ENCODE measurements around the gene CREB3L4.

Gene CREB3L4

GRCh38 chr1:153967107-153967999 is at the start of gene CREB3L4:
Gene CREB3L4 (plus strand): TSS chr1:153967902. CDS start chr1:153968526, 624 bp downstream.
- peaks cover 32% of the 10 kb centered on the region for H3K4me1 ChIP-seq (ENCODE audit: low read length)
- peak within 1 kb of the TSS; percentile 83 for H3K4me3 ChIP-seq (ENCODE audit: low read length)
- peak within 1 kb of the TSS; percentile 85 for H3K27ac ChIP-seq (ENCODE audit: low read length)
- H3K4me2 ChIP-seq (ENCODE audit: low read length), result peak within 1 kb of the TSS; percentile 93
- peak; percentile 65 for TF ChIP-seq CTCF (IDR thresholded peaks at IDR 0.05; ENCODE audit: low read depth, low read length)
- TF ChIP-seq EZH2phosphoT487 (IDR thresholded peaks at IDR 0.05; ENCODE audit: low read depth), result no peak
- peaks cover 36% of the 10 kb centered on the region for H3K79me2 ChIP-seq (ENCODE audit: low read length)
- peak within 1 kb of the TSS; percentile 88 for H3K9ac ChIP-seq (ENCODE audit: low read length)
- H2AFZ ChIP-seq (ENCODE audit: low read depth, low read length), result peak within 1 kb of the TSS; percentile 81
- H3K27me3 ChIP-seq (ENCODE audit: low read depth, low read length), result no peaks in the 10 kb centered on the region
- no peaks in the 10 kb centered on the region for H3K9me3 ChIP-seq (ENCODE audit: insufficient read depth, low read length)
- no peaks in the 10 kb centered on the region for H4K20me1 ChIP-seq (ENCODE audit: insufficient read depth, low read length)
- H3K36me3 ChIP-seq (replicated peaks; ENCODE audit: low read depth, low read length), result peaks cover 9% of the 10 kb centered on the region

GRCh38 chr1:153919876-153920852 is 47.5 kb upstream of the CREB3L4 start:
- peak overlapping the region; percentile 89 for H3K4me2 ChIP-seq (ENCODE audit: low read length)
- peaks cover 86% of the 10 kb centered on the region for H3K79me2 ChIP-seq (ENCODE audit: low read length)
- H3K36me3 ChIP-seq (replicated peaks; ENCODE audit: low read depth, low read length), result peaks cover 12% of the 10 kb centered on the region
- H3K9ac ChIP-seq (ENCODE audit: low read length), result peak overlapping the region; percentile 90; the same call in 1 of the 2 replicates
- peaks cover 24% of the 10 kb centered on the region for H3K4me1 ChIP-seq (ENCODE audit: low read length)
- peak overlapping the region; percentile 83 for H3K4me3 ChIP-seq (ENCODE audit: low read length)
- no peak overlapping the region for H2AFZ ChIP-seq (ENCODE audit: low read depth, low read length)
- TF ChIP-seq CTCF (IDR thresholded peaks at IDR 0.05; ENCODE audit: low read depth, low read length), result peak; percentile 71
- no peak for TF ChIP-seq EZH2phosphoT487 (IDR thresholded peaks at IDR 0.05; ENCODE audit: low read depth)
- no peak overlapping the region for H3K27ac ChIP-seq (ENCODE audit: low read length)
- no peaks in the 10 kb centered on the region for H3K9me3 ChIP-seq (ENCODE audit: insufficient read depth, low read length)
- no peaks in the 10 kb centered on the region for H3K27me3 ChIP-seq (ENCODE audit: low read depth, low read length)
- H4K20me1 ChIP-seq (ENCODE audit: insufficient read depth, low read length), result peaks cover 55% of the 10 kb centered on the region

GRCh38 chr1:153921080-153921802 is 46.5 kb upstream of the CREB3L4 start:
- peak overlapping the region; percentile 83 for H3K4me3 ChIP-seq (ENCODE audit: low read length)

More at GRCh38 chr1:153921080-153921802, 46.5 kb upstream of the CREB3L4 start:
- Histone ChIP-seq H3K27me3 (ENCODE audit: low read depth, low read length) (no peaks in the 10 kb centered on the region), H2AFZ (ENCODE audit: low read depth, low read length) (no peak overlapping the region), H3K27ac (ENCODE audit: low read length) (peak overlapping the region; percentile 84), H3K4me2 (ENCODE audit: low read length) (peak overlapping the region; percentile 89), H4K20me1 (ENCODE audit: insufficient read depth, low read length) (peaks cover 48% of the 10 kb centered on the region), H3K36me3 (replicated peaks; ENCODE audit: low read depth, low read length) (peaks cover 12% of the 10 kb centered on the region), H3K9ac (ENCODE audit: low read length) (peak overlapping the region; percentile 90), H3K9me3 (ENCODE audit: insufficient read depth, low read length) (no peaks in the 10 kb centered on the region), H3K4me1 (ENCODE audit: low read length) (peaks cover 24% of the 10 kb centered on the region), H3K79me2 (ENCODE audit: low read length) (peaks cover 75% of the 10 kb centered on the region)
- no peak for TF ChIP-seq CTCF (IDR thresholded peaks at IDR 0.05; ENCODE audit: low read depth, low read length)
- TF ChIP-seq EZH2phosphoT487 (IDR thresholded peaks at IDR 0.05; ENCODE audit: low read depth), result no peak

Measured in OCI-LY3 (cell line).